K562 (cell line): ENCODE measurements around the gene POLR3G. TPM values are rescaled to one million over a fixed set of nuclear protein-coding genes. Genes with fewer than 3 reads are reported as not detected.

Source experiments
- CCAR2 ChIP-seq: fragments of 200-400 bp; formaldehyde crosslinking; IDR thresholded peaks from 2 replicates; pipeline ENCODE4 v1.6.1; 2017; ENCODE audit warnings: mild to moderate bottlenecking, low read depth, low read length
- CHD4 ChIP-seq: fragments of 200-600 bp; sonication (generic); IDR thresholded peaks from 3 replicates; pipeline ENCODE4 v1.6.1; 2012; ENCODE audit warnings: low read depth, mild to moderate bottlenecking, mixed read lengths, low read length, inconsistent platforms; ENCODE audit not compliant: insufficient read depth, insufficient replicate concordance, poor library complexity, severe bottlenecking
- CXXC5 ChIP-seq: fragments of 250-450 bp; sonication (Bioruptor Pico); IDR thresholded peaks from 2 replicates; pipeline ENCODE4 v1.8.0; 2022; ENCODE audit warnings: inconsistent platforms, mild to moderate bottlenecking, moderate library complexity
- LEF1 ChIP-seq: fragments of 450-650 bp; IDR thresholded peaks from 2 replicates; pipeline ENCODE4 v1.6.1; 2016; ENCODE audit warnings: mild to moderate bottlenecking
- PTBP1 ChIP-seq: fragments of 200-400 bp; formaldehyde crosslinking; IDR thresholded peaks from 2 replicates; pipeline ENCODE4 v1.6.1; 2017; ENCODE audit warnings: low read depth, low read length
- RUNX1 ChIP-seq: sonication (generic); IDR thresholded peaks from 2 replicates; pipeline ENCODE4 v1.6.1; 2016; ENCODE audit warnings: antibody characterized with exemption, low read depth
- SMAD4 ChIP-seq: fragments of 250-450 bp; sonication (Bioruptor Pico); conservative IDR thresholded peaks from 2 replicates; pipeline ENCODE4 v1.8.0; 2021; ENCODE audit warnings: inconsistent platforms, mild to moderate bottlenecking, moderate library complexity
- TARDBP ChIP-seq: fragments of 450-650 bp; IDR thresholded peaks from 2 replicates; pipeline ENCODE4 v1.6.1; 2016
- XRCC4 ChIP-seq: IDR thresholded peaks from one replicate; pipeline ENCODE4 v1.6.1; 2011; ENCODE audit not compliant: insufficient read depth, insufficient read length; ENCODE audit errors: extremely low read depth
- YY1 ChIP-seq, 3 experiments: IDR thresholded peaks; 2 replicates each; pipeline ENCODE4 v1.6.1; 2011; ENCODE audit warnings: low read length in 2 of 3, mild to moderate bottlenecking in 2 of 3, moderate library complexity in 2 of 3, borderline replicate concordance in 1 of 3, control low read depth in 1 of 3, low read depth in 1 of 3; ENCODE audit not compliant: insufficient read depth in 3 of 3, insufficient replicate concordance in 2 of 3, control insufficient read depth in 1 of 3, insufficient read length in 1 of 3; ENCODE audit errors: extremely low read depth in 1 of 3
- polyA plus RNA-seq, 8 experiments: library from polyadenylated mRNA; depleted of rRNA in 4 of 8; stranded (reverse) in 5 of 8; unstranded in 3 of 8; fragments of >200 nt; fragmentation: Nextera tagmentation in 2 of 8; fragmentation: Illumina TruSeq in 1 of 8; extraction: Ambion mirVana in 2 of 8; extraction: Trizol in 1 of 8; gene quantifications; 2 replicates each; pipeline versions ENCODE4 v1.2.1 to v1.2.3, GENCODE V29; 2011 to 2014; ENCODE audit warnings: inconsistent platforms in 1 of 8, missing spikeins in 1 of 8
- total RNA-seq, 7 experiments: library from RNA; depleted of rRNA in 6 of 7; stranded (reverse); fragments of >200 nt in 6 of 7; fragmentation: Illumina TruSeq in 2 of 7; extraction: Trizol in 2 of 7; gene quantifications; 2 replicates each; pipeline versions ENCODE4 v1.2.1 to v1.2.3, GENCODE V29; 2011 to 2021; ENCODE audit warnings: low replicate concordance in 1 of 7
- TF ChIP-seq, protein P1 (sequence below), 2 experiments: fragments of 450-650 bp; formaldehyde crosslinking in 1 of 2; IDR thresholded peaks; 2 replicates each; pipeline versions ENCODE4 v1.4.0 to v1.6.1; 2014 to 2020; ENCODE audit warnings: mild to moderate bottlenecking in 2 of 2, borderline replicate concordance in 1 of 2, low read depth in 1 of 2
- TF ChIP-seq, protein P2 (sequence below): fragments of 450-650 bp; formaldehyde crosslinking; IDR thresholded peaks from 2 replicates; pipeline ENCODE4 v1.4.0; 2020; ENCODE audit warnings: mild to moderate bottlenecking, moderate library complexity
- TF ChIP-seq, protein P3 (sequence below): fragments of 250-450 bp; sonication (Bioruptor Pico); IDR thresholded peaks from 2 replicates; pipeline ENCODE4 v1.8.0; 2021; ENCODE audit warnings: mild to moderate bottlenecking, moderate library complexity
- TF ChIP-seq, protein P4 (sequence below): fragments of 450-650 bp; formaldehyde crosslinking; IDR thresholded peaks from 2 replicates; pipeline ENCODE4 v1.4.0; 2020; ENCODE audit warnings: mild to moderate bottlenecking, moderate library complexity

The POLR3G gene
- total and polyA plus RNA-seq, 9 of the 15 experiments (the other 6 are each of a cell fraction or from before 2014, with no cell fraction given), result 39.0 to 111 (median 59.0) TPM

DNA sequence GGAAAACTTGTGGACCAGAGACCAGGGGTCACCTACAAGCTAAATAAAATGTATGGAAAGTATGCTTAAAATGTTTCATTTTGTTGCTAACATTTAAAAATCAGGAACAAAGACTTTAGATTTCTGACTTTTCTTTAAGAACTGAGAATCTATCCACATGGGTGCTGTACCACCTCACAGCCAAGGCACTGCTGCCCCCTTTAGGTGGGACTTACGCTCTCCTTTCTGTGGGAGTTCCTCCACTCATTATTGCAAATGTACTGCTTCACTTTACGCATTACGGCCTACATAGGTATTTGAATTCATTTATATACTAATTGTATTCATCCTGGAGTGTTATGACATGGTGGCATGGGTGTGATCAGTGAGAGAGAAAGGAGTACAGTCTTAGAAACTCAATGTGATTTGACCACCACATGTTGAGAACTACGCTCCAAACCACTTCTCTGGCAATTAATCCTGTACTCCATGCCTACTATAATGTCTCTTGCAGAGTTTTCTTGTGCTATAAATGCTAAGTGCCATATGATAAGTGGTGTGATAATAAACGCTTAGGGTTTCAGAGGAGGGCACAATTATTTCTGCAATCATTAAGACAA lies 40.4 kb upstream of the POLR3G start (continued):
- TF ChIP-seq XRCC4, result no peak
- TF ChIP-seq, protein P1, sequence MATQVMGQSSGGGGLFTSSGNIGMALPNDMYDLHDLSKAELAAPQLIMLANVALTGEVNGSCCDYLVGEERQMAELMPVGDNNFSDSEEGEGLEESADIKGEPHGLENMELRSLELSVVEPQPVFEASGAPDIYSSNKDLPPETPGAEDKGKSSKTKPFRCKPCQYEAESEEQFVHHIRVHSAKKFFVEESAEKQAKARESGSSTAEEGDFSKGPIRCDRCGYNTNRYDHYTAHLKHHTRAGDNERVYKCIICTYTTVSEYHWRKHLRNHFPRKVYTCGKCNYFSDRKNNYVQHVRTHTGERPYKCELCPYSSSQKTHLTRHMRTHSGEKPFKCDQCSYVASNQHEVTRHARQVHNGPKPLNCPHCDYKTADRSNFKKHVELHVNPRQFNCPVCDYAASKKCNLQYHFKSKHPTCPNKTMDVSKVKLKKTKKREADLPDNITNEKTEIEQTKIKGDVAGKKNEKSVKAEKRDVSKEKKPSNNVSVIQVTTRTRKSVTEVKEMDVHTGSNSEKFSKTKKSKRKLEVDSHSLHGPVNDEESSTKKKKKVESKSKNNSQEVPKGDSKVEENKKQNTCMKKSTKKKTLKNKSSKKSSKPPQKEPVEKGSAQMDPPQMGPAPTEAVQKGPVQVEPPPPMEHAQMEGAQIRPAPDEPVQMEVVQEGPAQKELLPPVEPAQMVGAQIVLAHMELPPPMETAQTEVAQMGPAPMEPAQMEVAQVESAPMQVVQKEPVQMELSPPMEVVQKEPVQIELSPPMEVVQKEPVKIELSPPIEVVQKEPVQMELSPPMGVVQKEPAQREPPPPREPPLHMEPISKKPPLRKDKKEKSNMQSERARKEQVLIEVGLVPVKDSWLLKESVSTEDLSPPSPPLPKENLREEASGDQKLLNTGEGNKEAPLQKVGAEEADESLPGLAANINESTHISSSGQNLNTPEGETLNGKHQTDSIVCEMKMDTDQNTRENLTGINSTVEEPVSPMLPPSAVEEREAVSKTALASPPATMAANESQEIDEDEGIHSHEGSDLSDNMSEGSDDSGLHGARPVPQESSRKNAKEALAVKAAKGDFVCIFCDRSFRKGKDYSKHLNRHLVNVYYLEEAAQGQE (IDR thresholded peaks at IDR 0.05; ENCODE audit: borderline replicate concordance), result peak; percentile 48; the same call in 1 of the 2 replicates
- TF ChIP-seq, protein P1 (CRISPR knock-in tag; IDR thresholded peaks at IDR 0.05; ENCODE audit: low read depth), result no peak
- TF ChIP-seq, protein P2, sequence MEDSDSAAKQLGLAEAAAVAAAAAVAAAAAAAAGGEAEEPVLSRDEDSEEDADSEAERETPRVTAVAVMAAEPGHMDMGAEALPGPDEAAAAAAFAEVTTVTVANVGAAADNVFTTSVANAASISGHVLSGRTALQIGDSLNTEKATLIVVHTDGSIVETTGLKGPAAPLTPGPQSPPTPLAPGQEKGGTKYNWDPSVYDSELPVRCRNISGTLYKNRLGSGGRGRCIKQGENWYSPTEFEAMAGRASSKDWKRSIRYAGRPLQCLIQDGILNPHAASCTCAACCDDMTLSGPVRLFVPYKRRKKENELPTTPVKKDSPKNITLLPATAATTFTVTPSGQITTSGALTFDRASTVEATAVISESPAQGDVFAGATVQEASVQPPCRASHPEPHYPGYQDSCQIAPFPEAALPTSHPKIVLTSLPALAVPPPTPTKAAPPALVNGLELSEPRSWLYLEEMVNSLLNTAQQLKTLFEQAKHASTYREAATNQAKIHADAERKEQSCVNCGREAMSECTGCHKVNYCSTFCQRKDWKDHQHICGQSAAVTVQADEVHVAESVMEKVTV (CRISPR knock-in tag), result peak; percentile 41; the same call in 1 of the 2 replicates
- TF ChIP-seq CXXC5, result 0 out of 2 replicates have a peak, but pooled peaks have one; percentile 8
- TF ChIP-seq PTBP1, result no peak
- TF ChIP-seq, protein P3, sequence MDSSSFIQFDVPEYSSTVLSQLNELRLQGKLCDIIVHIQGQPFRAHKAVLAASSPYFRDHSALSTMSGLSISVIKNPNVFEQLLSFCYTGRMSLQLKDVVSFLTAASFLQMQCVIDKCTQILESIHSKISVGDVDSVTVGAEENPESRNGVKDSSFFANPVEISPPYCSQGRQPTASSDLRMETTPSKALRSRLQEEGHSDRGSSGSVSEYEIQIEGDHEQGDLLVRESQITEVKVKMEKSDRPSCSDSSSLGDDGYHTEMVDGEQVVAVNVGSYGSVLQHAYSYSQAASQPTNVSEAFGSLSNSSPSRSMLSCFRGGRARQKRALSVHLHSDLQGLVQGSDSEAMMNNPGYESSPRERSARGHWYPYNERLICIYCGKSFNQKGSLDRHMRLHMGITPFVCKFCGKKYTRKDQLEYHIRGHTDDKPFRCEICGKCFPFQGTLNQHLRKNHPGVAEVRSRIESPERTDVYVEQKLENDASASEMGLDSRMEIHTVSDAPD (CRISPR knock-in tag), result no peak
- TF ChIP-seq TARDBP, result no peak
- TF ChIP-seq, protein P4, sequence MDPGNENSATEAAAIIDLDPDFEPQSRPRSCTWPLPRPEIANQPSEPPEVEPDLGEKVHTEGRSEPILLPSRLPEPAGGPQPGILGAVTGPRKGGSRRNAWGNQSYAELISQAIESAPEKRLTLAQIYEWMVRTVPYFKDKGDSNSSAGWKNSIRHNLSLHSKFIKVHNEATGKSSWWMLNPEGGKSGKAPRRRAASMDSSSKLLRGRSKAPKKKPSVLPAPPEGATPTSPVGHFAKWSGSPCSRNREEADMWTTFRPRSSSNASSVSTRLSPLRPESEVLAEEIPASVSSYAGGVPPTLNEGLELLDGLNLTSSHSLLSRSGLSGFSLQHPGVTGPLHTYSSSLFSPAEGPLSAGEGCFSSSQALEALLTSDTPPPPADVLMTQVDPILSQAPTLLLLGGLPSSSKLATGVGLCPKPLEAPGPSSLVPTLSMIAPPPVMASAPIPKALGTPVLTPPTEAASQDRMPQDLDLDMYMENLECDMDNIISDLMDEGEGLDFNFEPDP (CRISPR knock-in tag), result no peak
- no peak for TF ChIP-seq CCAR2
- no peak for TF ChIP-seq YY1 (IDR thresholded peaks at IDR 0.05; ENCODE audit: borderline replicate concordance in 1 of 3, control insufficient read depth in 1 of 3, extremely low read depth in 1 of 3, insufficient read depth in 3 of 3, insufficient read length in 1 of 3, insufficient replicate concordance in 2 of 3, low read depth in 1 of 3, low read length in 2 of 3)
- no peak for TF ChIP-seq RUNX1
- no peak for TF ChIP-seq CHD4
- no peak for TF ChIP-seq LEF1
- no peak for TF ChIP-seq SMAD4 (CRISPR knock-in tag)
